ENCODE measurements around the gene HDAC4. TPM values are rescaled to one million over a fixed set of nuclear protein-coding genes. Genes with fewer than 3 reads are reported as not detected.

HDAC4 gene
- total and polyA plus RNA-seq, 2 experiments from 2014 or later = 9.3 to 10.8 TPM

- DNase-seq (ENCODE audit: low spot score) = no peak
- no peak for TF ChIP-seq EZH2phosphoT487 (IDR thresholded peaks at IDR 0.05; ENCODE audit: low read depth, severe bottlenecking, unreplicated experiment)
- no peak for TF ChIP-seq CTCF (IDR thresholded peaks at IDR 0.05; ENCODE audit: poor library complexity)
- no peak for TF ChIP-seq EZH2 (IDR thresholded peaks at IDR 0.05; ENCODE audit: borderline replicate concordance)
- Histone ChIP-seq H4K20me1 (ENCODE audit: insufficient read depth, poor library complexity, severe bottlenecking) (peaks cover 7% of the 10 kb centered on the region), H3K27ac (no peak overlapping the region), H3K4me2 (no peak overlapping the region), H3K4me3 (no peak overlapping the region), H3K9me3 (ENCODE audit: low read depth) (no peaks in the 10 kb centered on the region), H3K36me3 (replicated peaks; ENCODE audit: insufficient read depth, low read depth) (no peaks in the 10 kb centered on the region), H3K4me1 (ENCODE audit: insufficient read depth) (no peaks in the 10 kb centered on the region), H3K9me2 (replicated peaks; ENCODE audit: insufficient read depth) (no peaks in the 10 kb centered on the region), H2AFZ (no peak overlapping the region), H3K79me2 (peaks cover 45% of the 10 kb centered on the region), H3K27me3 (no peaks in the 10 kb centered on the region)
- WGBS (ENCODE audit: low lambda C conversion rate, missing lambda C conversion rate) = 90% methylated on average over 3 of the region's 3 CpGs
Measured at GRCh38 chr2:239206851-239207250, 194.0 kb downstream of the HDAC4 start.

- WGBS (ENCODE audit: low lambda C conversion rate, missing lambda C conversion rate) = 99% methylated on average over 5 of the region's 5 CpGs
- Histone ChIP-seq H3K79me2 (peaks cover 43% of the 10 kb centered on the region), H3K27me3 (no peaks in the 10 kb centered on the region), H2AFZ (no peak overlapping the region), H3K36me3 (replicated peaks; ENCODE audit: insufficient read depth, low read depth) (no peaks in the 10 kb centered on the region), H3K9me3 (ENCODE audit: low read depth) (no peaks in the 10 kb centered on the region), H3K4me3 (no peak overlapping the region), H3K4me2 (no peak overlapping the region), H3K9me2 (replicated peaks; ENCODE audit: insufficient read depth) (no peaks in the 10 kb centered on the region), H4K20me1 (ENCODE audit: insufficient read depth, poor library complexity, severe bottlenecking) (peaks cover 4% of the 10 kb centered on the region), H3K4me1 (ENCODE audit: insufficient read depth) (no peaks in the 10 kb centered on the region), H3K27ac (no peak overlapping the region)
- TF ChIP-seq CTCF (IDR thresholded peaks at IDR 0.05; ENCODE audit: poor library complexity) (no peak), EZH2phosphoT487 (IDR thresholded peaks at IDR 0.05; ENCODE audit: low read depth, severe bottlenecking, unreplicated experiment) (no peak), EZH2 (IDR thresholded peaks at IDR 0.05; ENCODE audit: borderline replicate concordance) (no peak)
- no peak for DNase-seq (ENCODE audit: low spot score)
Measured at GRCh38 chr2:239206042-239206441, 194.8 kb downstream of the HDAC4 start.

- no peaks in the 10 kb centered on the region for H3K27me3 ChIP-seq
- H3K9me3 ChIP-seq (ENCODE audit: low read depth) = no peaks in the 10 kb centered on the region
- H4K20me1 ChIP-seq (ENCODE audit: insufficient read depth, poor library complexity, severe bottlenecking) = peaks cover 3% of the 10 kb centered on the region
- no peak for DNase-seq (ENCODE audit: low spot score)
- H3K4me1 ChIP-seq (ENCODE audit: insufficient read depth) = no peaks in the 10 kb centered on the region
- H3K79me2 ChIP-seq = peaks cover 36% of the 10 kb centered on the region
- H3K4me2 ChIP-seq = no peak overlapping the region
- TF ChIP-seq EZH2phosphoT487 (IDR thresholded peaks at IDR 0.05; ENCODE audit: low read depth, severe bottlenecking, unreplicated experiment) (no peak), CTCF (IDR thresholded peaks at IDR 0.05; ENCODE audit: poor library complexity) (no peak), EZH2 (IDR thresholded peaks at IDR 0.05; ENCODE audit: borderline replicate concordance) (no peak)
- 78% methylated on average over 11 of the region's 11 CpGs for WGBS (ENCODE audit: low lambda C conversion rate, missing lambda C conversion rate)
- H3K9me2 ChIP-seq (replicated peaks; ENCODE audit: insufficient read depth) = no peaks in the 10 kb centered on the region
- no peak overlapping the region for H3K27ac ChIP-seq
- no peak overlapping the region for H3K4me3 ChIP-seq
- no peak overlapping the region for H2AFZ ChIP-seq
- H3K36me3 ChIP-seq (replicated peaks; ENCODE audit: insufficient read depth, low read depth) = no peaks in the 10 kb centered on the region
Measured at GRCh38 chr2:239204876-239205468, 195.8 kb downstream of the HDAC4 start.
